Vagina (tissue), 2 donors: ENCODE measurements around the gene RSPO1.

Experiments used
- CTCF ChIP-seq, 3 experiments: fragments of 450-650 bp in 2 of 3; fragments of 200-600 bp in 1 of 3; sonication (generic) in 1 of 3; IDR thresholded peaks; one replicate each; pipeline ENCODE4 v1.5.1; 2017 to 2019; ENCODE audit warnings: antibody characterized with exemption in 3 of 3, mild to moderate bottlenecking in 2 of 3, moderate library complexity in 2 of 3
- POLR2A ChIP-seq, 2 donors: fragments of 450-650 bp; IDR thresholded peaks; one replicate each; pipeline ENCODE4 v1.6.1; 2017; ENCODE audit warnings: antibody characterized with exemption in 2 of 2, mild to moderate bottlenecking in 2 of 2, moderate library complexity in 2 of 2

DNA sequence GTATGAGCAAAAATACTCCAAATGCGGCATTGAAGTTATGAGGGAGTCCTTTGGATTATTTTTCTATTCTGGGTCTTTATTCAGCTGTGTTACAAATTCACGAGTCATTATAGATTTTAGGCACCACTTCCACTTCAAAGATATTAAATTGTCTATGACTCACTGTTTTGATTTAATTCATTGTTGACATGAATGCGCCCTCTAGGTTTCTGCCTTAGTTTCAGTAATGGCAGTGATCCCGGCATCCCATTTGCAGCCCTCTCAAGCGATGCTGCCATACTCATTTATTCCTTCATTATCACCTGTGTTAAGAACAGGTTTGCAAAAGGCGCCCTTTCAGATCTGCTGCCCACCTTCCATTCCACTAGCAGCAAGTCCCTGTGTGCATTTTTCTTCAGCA lies 14.0 kb downstream of the RSPO1 start:
- TF ChIP-seq POLR2A (IDR thresholded peaks at IDR 0.05) (no peak), CTCF (IDR thresholded peaks at IDR 0.05) (no peak)
